GM12878 (cell line): ENCODE results near the gene TSPAN12. TPM values are rescaled to one million over a fixed set of nuclear protein-coding genes. Genes with fewer than 3 reads are reported as not detected.

Source experiments
- ATAC-seq: fragments of 200-7000 bp; cut with Tn5 transposase; 3 replicates; pipeline ENCODE4 v1.9.1; 2020; ENCODE audit warnings: mild to moderate bottlenecking, moderate library complexity
- BruUV-seq: library from RNA; stranded (reverse); fragments of 400-500 nt; replicated peaks from 2 replicates; lab custom pipeline; 2021; lab: Mats Ljungman, UMichigan
- CTCF ChIA-PET: fragments of 300-600 bp; sonication (Branson Sonifier 250); formaldehyde crosslinking; extraction: SDS; loops from one replicate; lab custom pipeline; 2021; ENCODE audit warnings: inconsistent platforms; lab: Yijun Ruan, JAX
- POLR2A ChIA-PET: fragments of 350-600 bp; formaldehyde crosslinking; extraction: SDS; loops from one replicate; lab custom pipeline; 2021; ENCODE audit warnings: inconsistent platforms; lab: Charles Lee
- RAD21 ChIA-PET: fragments of 300-600 bp; sonication (Branson Sonifier 250); formaldehyde crosslinking; loops from one replicate; lab custom pipeline; 2023; ENCODE audit warnings: antibody characterized with exemption; ENCODE audit not compliant: unreplicated experiment; lab: Charles Lee
- SMC1A ChIA-PET: fragments of 300-600 bp; sonication (Branson Sonifier 250); formaldehyde crosslinking; loops from one replicate; lab custom pipeline; 2023; ENCODE audit not compliant: unreplicated experiment, uncharacterized antibody; lab: Charles Lee
- DNase-seq: peaks from one replicate; pipeline ENCODE4 v3.0.0-alpha.2; 2011; ENCODE audit warnings: low read depth, low spot score
- FAIRE-seq: peaks from 3 replicates; lab custom pipeline; 2011; peaks lifted over from hg19 to GRCh38; lab: Jason Lieb, UNC
- H2AFZ ChIP-seq: 2 replicates; pipeline ENCODE4 v1.6.0; 2011; ENCODE audit warnings: low read depth, low read length, control low read depth; ENCODE audit not compliant: control insufficient read depth
- H3K27ac ChIP-seq: 2 replicates; pipeline ENCODE4 v1.5.1; 2011; ENCODE audit warnings: control low read depth; ENCODE audit not compliant: control insufficient read depth, insufficient read depth
- H3K27me3 ChIP-seq, 2 experiments: replicated peaks in 1 of 2; 2 replicates each; pipeline versions ENCODE4 v1.6.0 to v1.6.1; 2011; ENCODE audit warnings: low read length in 1 of 2; ENCODE audit not compliant: control insufficient read depth in 2 of 2, insufficient read depth in 2 of 2
- H3K36me3 ChIP-seq, 2 experiments: 2 replicates each; pipeline ENCODE4 v1.5.1; 2011; ENCODE audit warnings: low read length in 1 of 2; ENCODE audit not compliant: control insufficient read depth in 2 of 2, insufficient read depth in 2 of 2
- H3K4me1 ChIP-seq: 2 replicates; pipeline ENCODE4 v1.6.1; 2011; ENCODE audit warnings: mild to moderate bottlenecking, low read length, moderate library complexity, mixed read lengths; ENCODE audit not compliant: control insufficient read depth, insufficient read depth
- H3K4me2 ChIP-seq: 2 replicates; pipeline ENCODE4 v1.6.0; 2011; ENCODE audit warnings: control low read depth; ENCODE audit not compliant: control insufficient read depth, insufficient read depth
- H3K4me3 ChIP-seq: fragments of 200-600 bp; sonication (generic); 2 replicates; pipeline ENCODE4 v1.5.1; 2016
- H3K79me2 ChIP-seq: 2 replicates; pipeline ENCODE4 v1.6.0; 2011; ENCODE audit warnings: low read length; ENCODE audit not compliant: control insufficient read depth, insufficient read depth
- H3K9ac ChIP-seq: 2 replicates; pipeline ENCODE4 v1.8.0; 2011; ENCODE audit warnings: low read length, control low read depth, mixed read lengths; ENCODE audit not compliant: control insufficient read depth, insufficient read depth
- H3K9me3 ChIP-seq: replicated peaks from 3 replicates; pipeline ENCODE4 v1.5.1; 2011; ENCODE audit warnings: mild to moderate bottlenecking, low read length; ENCODE audit not compliant: control insufficient read depth, insufficient read depth
- H4K20me1 ChIP-seq: 2 replicates; pipeline ENCODE4 v1.6.0; 2011; ENCODE audit not compliant: control insufficient read depth, insufficient read depth
- ATF3 ChIP-seq: IDR thresholded peaks from 2 replicates; pipeline ENCODE4 v1.6.1; 2011; ENCODE audit warnings: low read depth, mild to moderate bottlenecking, low read length, moderate library complexity, borderline replicate concordance; ENCODE audit errors: extremely low read depth
- E2F8 ChIP-seq: fragments of 450-650 bp; IDR thresholded peaks from 2 replicates; pipeline ENCODE4 v1.6.1; 2018; ENCODE audit warnings: mild to moderate bottlenecking, low read depth, moderate library complexity; ENCODE audit not compliant: partially characterized antibody
- FOS ChIP-seq: IDR thresholded peaks from 3 replicates; pipeline ENCODE4 v1.6.1; 2011; ENCODE audit warnings: borderline replicate concordance; ENCODE audit not compliant: insufficient read length; ENCODE audit errors: extremely low read depth
- NR2C2 ChIP-seq: IDR thresholded peaks from 2 replicates; pipeline ENCODE4 v1.6.1; 2011; ENCODE audit warnings: borderline replicate concordance, low read depth; ENCODE audit not compliant: control insufficient read depth, insufficient read length
- SKIL ChIP-seq: fragments of 450-650 bp; IDR thresholded peaks from 2 replicates; pipeline ENCODE4 v1.6.1; 2017; ENCODE audit warnings: mild to moderate bottlenecking, low read depth, inconsistent platforms; ENCODE audit not compliant: poor library complexity, severe bottlenecking
- ZNF384 ChIP-seq: IDR thresholded peaks from 2 replicates; pipeline ENCODE4 v1.6.1; 2012; ENCODE audit warnings: low read depth, mild to moderate bottlenecking, low read length, improper control_type of control experiment, borderline replicate concordance
- WGBS: methylation state at CpG from one replicate; pipeline ENCODE4 v1.1.6; 2016; ENCODE audit warnings: low lambda C conversion rate; ENCODE audit not compliant: insufficient replicate concordance, insufficient coverage; ENCODE audit errors: missing lambda C conversion rate; 5-methylcytosine and 5-hydroxymethylcytosine counted together
- in situ Hi-C: fragments of 300-500 bp; cut with MboI; formaldehyde crosslinking; loops from 9 replicates; pipeline ENCODE4 v1.14.3; 2018; ENCODE audit warnings: mixed read lengths
- intact Hi-C: fragments of 100-400 bp; cut with micrococcal nuclease; formaldehyde crosslinking; loops from one replicate; pipeline ENCODE4 v1.14.2; 2022; ENCODE audit not compliant: unreplicated experiment
- polyA plus RNA-seq, 11 experiments: library from polyadenylated mRNA; depleted of rRNA in 4 of 11; unstranded in 6 of 11; stranded (reverse) in 5 of 11; fragments of >200 nt; fragmentation: Nextera tagmentation in 4 of 11; fragmentation: Illumina TruSeq in 1 of 11; extraction: Ambion mirVana in 4 of 11; extraction: Trizol in 1 of 11; gene quantifications; 1 replicate in 1 of 11; 2 replicates in 10 of 11; pipeline versions ENCODE4 v1.2.1 to v1.2.3, GENCODE V29; 2011 to 2016; ENCODE audit warnings: inconsistent platforms in 2 of 11, missing spikeins in 2 of 11, low read depth in 1 of 11
- total RNA-seq, 4 experiments: library from RNA; depleted of rRNA in 3 of 4; stranded (reverse); fragments of >200 nt in 3 of 4; fragmentation: Illumina TruSeq in 1 of 4; extraction: Trizol in 1 of 4; gene quantifications; 2 replicates each; pipeline versions ENCODE4 v1.2.1 to v1.2.3, GENCODE V29; 2013 to 2021

Gene TSPAN12
- total and polyA plus RNA-seq, 10 of the 15 experiments (the other 5 are each of a cell fraction or from before 2014, with no cell fraction given), result 0.67 to 110 (median 1.3) TPM

GRCh38 chr7:120827371-120828118 lies 30.4 kb downstream of the TSPAN12 start:
- no peaks in the 10 kb centered on the region for H3K27me3 ChIP-seq
- H3K4me3 ChIP-seq, result no peak overlapping the region
- RAD21 ChIA-PET, result interaction anchor here (0.7 to 2.4 kb wide), 7 partner anchors 11 to 44 kb away, joined by 3 to 19 read pairs (median 7); no protein-coding TSS in a partner anchor
- POLR2A ChIA-PET, result interaction anchor here (1.0 to 4.2 kb wide), 5 partner anchors 10 to 21 kb away, joined by 3 to 25 read pairs (median 3); no protein-coding TSS in a partner anchor
- H3K79me2 ChIP-seq, result no peaks in the 10 kb centered on the region
- H3K4me2 ChIP-seq, result no peak overlapping the region
- 56% methylated on average over 8 of the region's 8 CpGs for WGBS
- no TSS peak for BruUV-seq
- ATAC-seq (no peak), DNase-seq (no peak), FAIRE-seq (no peak)
- H4K20me1 ChIP-seq, result no peaks in the 10 kb centered on the region
- H2AFZ ChIP-seq, result no peak overlapping the region
- in situ Hi-C loops, result no loop called here
- intact Hi-C loops, result loop anchor here (2.0 kb wide), 1 partner anchor 21 kb away; no protein-coding TSS in a partner anchor
- H3K4me1 ChIP-seq, result no peaks in the 10 kb centered on the region
- H3K27ac ChIP-seq, result no peak overlapping the region
- CTCF ChIA-PET, result interaction anchor here (1.3 to 3.3 kb wide), 5 partner anchors 11 to 89 kb away, joined by 3 to 25 read pairs (median 7); no protein-coding TSS in a partner anchor
- no peak overlapping the region for H3K9ac ChIP-seq
- H3K36me3 ChIP-seq, result no peaks in the 10 kb centered on the region; a peak in 1 of 4 replicates
- no peak for TF ChIP-seq SKIL
- no peak for TF ChIP-seq NR2C2
- TF ChIP-seq E2F8, result no peak
- no peak for TF ChIP-seq FOS
- TF ChIP-seq ZNF384, result no peak
- no peak for TF ChIP-seq ATF3
- SMC1A ChIA-PET, result interaction anchor here (0.6 to 3.6 kb wide), 15 partner anchors 8 to 123 kb away, joined by 3 to 22 read pairs (median 4); partner anchors contain the start of gene ING3
- H3K9me3 ChIP-seq, result peaks cover 1% of the 10 kb centered on the region; the same call in 2 of the 3 replicates
